Mesenchymal stem cell (in vitro differentiated cells and primary cell): Measurements from ENCODE around the gene NMNAT2.
A peak's percentile ranks its signal among the peaks of the same experiment; 100 is the strongest.

Experiments
- DNase-seq: peaks from one replicate; pipeline ENCODE4 v3.0.0-alpha.2; 2013
- H2AFZ ChIP-seq: one replicate; pipeline ENCODE4 v1.6.1; 2013; ENCODE audit warnings: low read depth, mild to moderate bottlenecking, control low read depth, inconsistent platforms, low read length, moderate library complexity
- H2AK5ac ChIP-seq: 2 replicates; pipeline ENCODE4 v1.6.1; 2013; ENCODE audit warnings: low read length, moderate library complexity, mild to moderate bottlenecking, inconsistent platforms; ENCODE audit not compliant: severe bottlenecking
- H2BK120ac ChIP-seq: one replicate; pipeline ENCODE4 v1.6.1; 2013; ENCODE audit warnings: low read depth, mild to moderate bottlenecking, inconsistent platforms, low read length, moderate library complexity
- H2BK12ac ChIP-seq, 2 experiments: one replicate each; pipeline ENCODE4 v1.6.1; 2013; ENCODE audit warnings: inconsistent platforms in 2 of 2, low read length in 2 of 2, mild to moderate bottlenecking in 2 of 2, moderate library complexity in 2 of 2, control low read depth in 1 of 2
- H2BK15ac ChIP-seq: one replicate; pipeline ENCODE4 v1.6.1; 2013; ENCODE audit warnings: mild to moderate bottlenecking, low read depth, inconsistent platforms; ENCODE audit not compliant: poor library complexity, severe bottlenecking
- H2BK5ac ChIP-seq: 2 replicates; pipeline ENCODE4 v1.6.1; 2013; ENCODE audit warnings: low read depth, mild to moderate bottlenecking, low read length, control low read depth, inconsistent platforms; ENCODE audit not compliant: poor library complexity, severe bottlenecking
- H3K14ac ChIP-seq, 2 experiments: one replicate each; pipeline ENCODE4 v1.6.1; 2013; ENCODE audit warnings: inconsistent platforms in 2 of 2, low read length in 2 of 2, control low read depth in 1 of 2, mild to moderate bottlenecking in 1 of 2, moderate library complexity in 1 of 2
- H3K18ac ChIP-seq, 2 experiments: one replicate each; pipeline ENCODE4 v1.6.1; 2013; ENCODE audit warnings: inconsistent platforms in 2 of 2, low read length in 2 of 2, control low read depth in 1 of 2, low read depth in 1 of 2, mild to moderate bottlenecking in 1 of 2
- H3K23ac ChIP-seq, 2 experiments: one replicate each; pipeline ENCODE4 v1.6.1; 2013; ENCODE audit warnings: inconsistent platforms in 2 of 2, low read length in 2 of 2, mild to moderate bottlenecking in 2 of 2, moderate library complexity in 2 of 2, control low read depth in 1 of 2
- H3K27ac ChIP-seq: 2 replicates; pipeline ENCODE4 v1.5.1; 2013; ENCODE audit warnings: mild to moderate bottlenecking, moderate library complexity, low read length, control low read depth, inconsistent platforms; ENCODE audit not compliant: poor library complexity, severe bottlenecking
- H3K27me3 ChIP-seq, 2 experiments: 2 replicates each; pipeline versions ENCODE4 v1.6.1 to v1.7.0; 2013; ENCODE audit warnings: low read length in 2 of 2, mild to moderate bottlenecking in 2 of 2, moderate library complexity in 2 of 2, control low read depth in 1 of 2, inconsistent platforms in 1 of 2; ENCODE audit not compliant: control insufficient read depth in 1 of 2, insufficient read depth in 1 of 2
- H3K36me3 ChIP-seq, 2 experiments: 2 replicates each; pipeline versions ENCODE4 v1.6.1 to v1.7.0; 2013; ENCODE audit warnings: low read length in 2 of 2, control low read depth in 1 of 2, inconsistent platforms in 1 of 2, low read depth in 1 of 2, mild to moderate bottlenecking in 1 of 2; ENCODE audit not compliant: insufficient read depth in 2 of 2, control insufficient read depth in 1 of 2
- H3K4ac ChIP-seq, 2 experiments: one replicate each; pipeline ENCODE4 v1.6.1; 2013; ENCODE audit warnings: inconsistent platforms in 2 of 2, low read length in 2 of 2, mild to moderate bottlenecking in 2 of 2, moderate library complexity in 2 of 2, control low read depth in 1 of 2, low read depth in 1 of 2
- H3K4me1 ChIP-seq: 2 replicates; pipeline ENCODE4 v1.6.1; 2013; ENCODE audit warnings: low read depth, low read length, control low read depth; ENCODE audit not compliant: control insufficient read depth, insufficient read depth
- H3K4me2 ChIP-seq: 2 replicates; pipeline ENCODE4 v1.6.1; 2013; ENCODE audit warnings: low read length, mild to moderate bottlenecking, inconsistent platforms; ENCODE audit not compliant: poor library complexity, severe bottlenecking
- H3K4me3 ChIP-seq, 2 experiments: 2 replicates each; pipeline versions ENCODE4 v1.5.1 to v1.7.0; 2013; ENCODE audit warnings: low read length in 2 of 2, mild to moderate bottlenecking in 2 of 2, control low read depth in 1 of 2, low read depth in 1 of 2; ENCODE audit not compliant: insufficient read depth in 1 of 2
- H3K79me1 ChIP-seq: replicated peaks from 2 replicates; pipeline ENCODE4 v1.6.1; 2013; ENCODE audit warnings: mild to moderate bottlenecking, control low read depth, low read length, inconsistent platforms; ENCODE audit not compliant: poor library complexity, severe bottlenecking
- H3K9ac ChIP-seq: 2 replicates; pipeline ENCODE4 v1.7.0; 2013; ENCODE audit warnings: mild to moderate bottlenecking, low read length, moderate library complexity
- H3K9me3 ChIP-seq: 2 replicates; pipeline ENCODE4 v1.7.0; 2013; ENCODE audit warnings: mild to moderate bottlenecking, low read length; ENCODE audit not compliant: control insufficient read depth
- H4K8ac ChIP-seq: one replicate; pipeline ENCODE4 v1.6.1; 2013; ENCODE audit warnings: inconsistent platforms, mild to moderate bottlenecking, low read length, moderate library complexity
- H4K91ac ChIP-seq: one replicate; pipeline ENCODE4 v1.6.1; 2013; ENCODE audit warnings: mild to moderate bottlenecking, low read length, inconsistent platforms
- WGBS: methylation state at CpG from one replicate; pipeline ENCODE4 v1.1.7; 2013; ENCODE audit warnings: mixed read lengths; 5-methylcytosine and 5-hydroxymethylcytosine counted together

NMNAT2 gene

DNA sequence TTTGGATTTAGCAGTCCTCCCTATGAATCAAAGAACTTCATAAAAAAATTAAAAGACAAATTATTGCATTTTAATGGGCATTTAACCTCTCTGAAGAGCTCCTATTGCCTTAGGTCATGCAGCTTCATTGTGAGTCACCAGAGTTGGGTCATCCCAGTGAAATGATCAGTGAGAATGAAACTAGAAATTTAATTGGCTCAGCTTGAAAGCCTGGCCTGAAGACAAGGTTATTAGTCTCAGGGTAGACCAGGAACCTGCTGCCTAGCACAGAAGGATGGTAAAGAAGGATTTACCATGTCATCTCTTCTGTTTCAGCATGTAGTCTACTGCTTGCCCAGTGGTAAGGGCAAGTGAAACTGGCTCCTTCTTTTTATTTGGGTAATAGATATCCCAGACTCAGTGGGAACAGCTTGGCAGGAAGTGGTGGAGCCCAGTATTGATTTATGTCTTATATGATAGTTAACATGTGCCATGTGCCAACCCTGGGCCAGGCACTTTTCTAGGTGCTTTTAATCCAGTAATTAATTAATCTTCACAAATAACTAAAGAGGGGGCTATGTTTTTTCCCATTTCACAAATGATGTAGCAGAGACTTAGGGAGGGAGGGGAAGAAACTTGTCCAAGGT is 208.5 kb downstream of the NMNAT2 start:
- no peaks in the 10 kb centered on the region for H3K9me3 ChIP-seq
- peak; percentile 87 for DNase-seq
- no peaks in the 10 kb centered on the region for H3K27me3 ChIP-seq
- H3K18ac ChIP-seq = no peak overlapping the region
- H3K9ac ChIP-seq = peak overlapping the region; percentile 37
- no peak overlapping the region for H3K4me3 ChIP-seq
- H2AK5ac ChIP-seq = no peak overlapping the region
- no peak overlapping the region for H2BK5ac ChIP-seq
- no peak overlapping the region for H4K8ac ChIP-seq
- no peaks in the 10 kb centered on the region for H3K79me1 ChIP-seq
- H3K4me1 ChIP-seq = no peaks in the 10 kb centered on the region
- H3K27ac ChIP-seq = no peak overlapping the region
- no peak overlapping the region for H3K4ac ChIP-seq
- H2BK120ac ChIP-seq = no peak overlapping the region
- no peak overlapping the region for H3K14ac ChIP-seq
- no peak overlapping the region for H3K4me2 ChIP-seq
- no peak overlapping the region for H3K23ac ChIP-seq
- no peak overlapping the region for H2BK15ac ChIP-seq
- H3K36me3 ChIP-seq = no peaks in the 10 kb centered on the region
- H2AFZ ChIP-seq = no peak overlapping the region
- H2BK12ac ChIP-seq = no peak overlapping the region
- H4K91ac ChIP-seq = no peak overlapping the region

DNA sequence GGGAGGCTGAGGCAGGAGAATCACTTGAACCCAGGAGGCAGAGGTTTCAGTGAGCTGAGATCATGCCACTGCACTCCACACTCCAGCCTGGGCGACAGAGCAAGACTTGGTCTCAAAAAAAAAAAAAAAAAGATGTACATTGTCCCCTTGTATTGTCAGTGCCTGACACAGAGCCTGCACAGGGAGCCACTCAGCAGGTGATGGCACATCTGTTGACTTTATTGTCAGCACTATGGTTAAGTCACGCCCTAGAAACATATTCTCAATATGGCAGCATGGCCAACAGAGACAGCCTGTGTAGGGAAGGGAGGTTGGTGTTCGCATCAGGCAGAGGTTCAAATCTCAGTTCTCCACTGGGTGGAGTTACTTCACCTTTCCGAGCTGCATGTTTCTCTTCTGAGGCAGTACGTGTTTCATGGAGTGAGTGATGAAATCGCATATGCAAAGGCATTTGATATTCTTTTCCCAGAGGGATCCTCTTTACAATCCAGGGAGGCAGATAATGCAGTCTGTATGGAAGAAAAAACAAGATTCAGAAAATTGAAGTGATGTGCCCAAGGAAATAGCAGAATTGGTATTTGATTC is 211.6 kb downstream of the NMNAT2 start:
- no peak overlapping the region for H3K14ac ChIP-seq
- no peak overlapping the region for H4K8ac ChIP-seq
- H3K27me3 ChIP-seq = no peaks in the 10 kb centered on the region
- H4K91ac ChIP-seq = peak overlapping the region; percentile 20
- no peak overlapping the region for H3K4ac ChIP-seq
- no peaks in the 10 kb centered on the region for H3K9me3 ChIP-seq
- H3K4me3 ChIP-seq = no peak overlapping the region
- H2BK12ac ChIP-seq = no peak overlapping the region
- no peak overlapping the region for H3K27ac ChIP-seq
- no peaks in the 10 kb centered on the region for H3K79me1 ChIP-seq
- H2AK5ac ChIP-seq = no peak overlapping the region
- no peak overlapping the region for H3K9ac ChIP-seq
- H2BK120ac ChIP-seq = no peak overlapping the region
- H3K23ac ChIP-seq = no peak overlapping the region
- no peak overlapping the region for H2BK5ac ChIP-seq
- H3K36me3 ChIP-seq = no peaks in the 10 kb centered on the region
- H3K4me2 ChIP-seq = no peak overlapping the region
- no peak overlapping the region for H2BK15ac ChIP-seq
- no peak overlapping the region for H2AFZ ChIP-seq
- no peaks in the 10 kb centered on the region for H3K4me1 ChIP-seq
- H3K18ac ChIP-seq = no peak overlapping the region
- 94% methylated on average over 6 of the region's 6 CpGs for WGBS
- DNase-seq = no peak

DNA sequence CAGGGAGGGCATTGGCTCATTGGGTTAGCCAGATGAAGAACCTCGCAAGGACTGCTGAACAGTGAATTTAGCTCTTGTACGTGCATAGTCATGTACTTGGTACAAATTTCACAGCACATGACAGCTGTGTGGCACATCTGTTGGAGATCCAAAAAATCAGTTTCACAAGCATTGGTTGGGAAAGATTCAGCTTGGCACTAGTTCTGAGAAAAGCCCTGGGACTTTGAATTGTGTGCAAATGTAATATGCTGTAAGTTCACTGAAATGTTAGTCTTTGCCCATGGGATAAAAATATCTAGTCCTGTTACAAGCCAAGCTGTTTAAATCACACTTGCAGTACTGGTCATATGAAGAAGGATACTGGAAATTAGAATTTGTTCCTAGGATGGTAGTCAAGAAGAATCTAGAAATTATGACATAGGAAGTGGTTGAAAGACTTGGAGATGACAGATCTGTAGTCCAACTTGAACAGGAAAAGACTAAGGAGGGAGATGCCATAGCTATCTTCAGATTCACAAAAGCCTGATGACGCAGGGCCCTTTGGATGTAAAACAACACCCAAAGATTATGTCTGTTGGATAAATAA is 212.9 kb downstream of the NMNAT2 start:
- H3K4me2 ChIP-seq = no peak overlapping the region
- H3K27ac ChIP-seq = no peak overlapping the region
- H3K18ac ChIP-seq = no peak overlapping the region
- no peak overlapping the region for H2BK15ac ChIP-seq
- H3K4ac ChIP-seq = no peak overlapping the region
- no peak overlapping the region for H2AFZ ChIP-seq
- DNase-seq = no peak
- whole genome bisulfite sequencing = 91% methylated on average over 3 of the region's 3 CpGs
- H2BK12ac ChIP-seq = no peak overlapping the region
- peak overlapping the region; percentile 71 for H3K9ac ChIP-seq
- no peak overlapping the region for H2BK5ac ChIP-seq
- H3K79me1 ChIP-seq = no peaks in the 10 kb centered on the region
- no peak overlapping the region for H2BK120ac ChIP-seq
- H3K9me3 ChIP-seq = no peaks in the 10 kb centered on the region
- no peaks in the 10 kb centered on the region for H3K4me1 ChIP-seq
- no peak overlapping the region for H3K14ac ChIP-seq
- H4K8ac ChIP-seq = no peak overlapping the region
- H4K91ac ChIP-seq = no peak overlapping the region
- no peak overlapping the region for H3K4me3 ChIP-seq
- H3K27me3 ChIP-seq = no peaks in the 10 kb centered on the region
- H3K23ac ChIP-seq = no peak overlapping the region
- H3K36me3 ChIP-seq = no peaks in the 10 kb centered on the region
- no peak overlapping the region for H2AK5ac ChIP-seq

DNA sequence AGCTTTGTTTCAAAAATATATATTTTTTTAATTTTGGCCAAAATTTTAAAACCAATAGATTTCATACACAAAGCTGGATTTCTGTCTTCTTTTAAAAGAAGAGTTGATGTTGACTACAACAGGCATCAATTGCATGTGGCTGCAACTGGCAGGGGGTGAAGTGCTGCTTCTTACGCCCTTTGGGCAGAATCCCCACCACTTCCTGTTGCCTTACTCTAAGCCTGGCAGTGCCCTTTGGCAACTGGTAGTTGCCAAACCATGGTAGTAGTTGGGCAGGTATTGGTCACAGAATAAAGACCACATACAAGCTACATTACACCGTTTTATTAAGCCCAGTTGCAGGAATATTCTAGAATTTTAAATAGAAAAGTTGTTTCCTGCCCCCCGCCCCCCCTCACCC is 215.1 kb downstream of the NMNAT2 start:
- H3K27me3 ChIP-seq = no peaks in the 10 kb centered on the region
- H3K4me2 ChIP-seq = no peak overlapping the region
- no peak overlapping the region for H3K4ac ChIP-seq
- H4K8ac ChIP-seq = no peak overlapping the region
- H4K91ac ChIP-seq = no peak overlapping the region
- H3K14ac ChIP-seq = no peak overlapping the region
- no peak overlapping the region for H3K23ac ChIP-seq
- no peaks in the 10 kb centered on the region for H3K79me1 ChIP-seq
- no peak overlapping the region for H3K9ac ChIP-seq
- H3K36me3 ChIP-seq = no peaks in the 10 kb centered on the region
- H3K27ac ChIP-seq = no peak overlapping the region
- no peak overlapping the region for H2AK5ac ChIP-seq
- no peak overlapping the region for H2BK5ac ChIP-seq
- DNase-seq = no peak
- H2BK12ac ChIP-seq = no peak overlapping the region
- peaks cover 3% of the 10 kb centered on the region for H3K4me1 ChIP-seq
- H2BK15ac ChIP-seq = no peak overlapping the region
- WGBS = 100% methylated on average over 1 of the region's 3 CpGs
- H3K18ac ChIP-seq = no peak overlapping the region
- H3K4me3 ChIP-seq = no peak overlapping the region
- no peak overlapping the region for H2BK120ac ChIP-seq
- H2AFZ ChIP-seq = no peak overlapping the region
- H3K9me3 ChIP-seq = no peaks in the 10 kb centered on the region
